ENCODE measurements around the gene WIPI1.

Gene WIPI1

DNA sequence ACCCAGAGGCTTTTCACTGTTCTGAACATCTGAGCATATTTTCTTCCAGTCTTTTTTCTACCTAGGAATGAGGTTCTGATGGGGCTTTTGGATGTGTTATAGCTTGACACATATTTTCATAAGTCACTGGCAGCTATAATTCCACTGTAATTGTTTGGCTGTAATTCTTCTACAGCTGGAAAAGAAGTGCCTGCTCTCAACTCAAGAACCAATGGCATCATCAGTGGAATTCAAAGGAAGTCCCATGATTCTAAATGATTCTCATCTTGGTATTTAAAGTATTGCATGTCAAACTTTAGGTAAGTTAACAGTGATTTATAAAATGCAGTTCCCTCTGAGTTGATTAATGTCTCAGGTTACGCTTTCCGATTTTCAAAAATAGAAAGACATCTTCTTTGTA, 16.8 kb downstream of the WIPI1 start:
- in situ Hi-C loops (cut with HindIII; ENCODE audit: low sequenced_read_pairs): no loop called here
- TF ChIP-seq, protein P1, sequence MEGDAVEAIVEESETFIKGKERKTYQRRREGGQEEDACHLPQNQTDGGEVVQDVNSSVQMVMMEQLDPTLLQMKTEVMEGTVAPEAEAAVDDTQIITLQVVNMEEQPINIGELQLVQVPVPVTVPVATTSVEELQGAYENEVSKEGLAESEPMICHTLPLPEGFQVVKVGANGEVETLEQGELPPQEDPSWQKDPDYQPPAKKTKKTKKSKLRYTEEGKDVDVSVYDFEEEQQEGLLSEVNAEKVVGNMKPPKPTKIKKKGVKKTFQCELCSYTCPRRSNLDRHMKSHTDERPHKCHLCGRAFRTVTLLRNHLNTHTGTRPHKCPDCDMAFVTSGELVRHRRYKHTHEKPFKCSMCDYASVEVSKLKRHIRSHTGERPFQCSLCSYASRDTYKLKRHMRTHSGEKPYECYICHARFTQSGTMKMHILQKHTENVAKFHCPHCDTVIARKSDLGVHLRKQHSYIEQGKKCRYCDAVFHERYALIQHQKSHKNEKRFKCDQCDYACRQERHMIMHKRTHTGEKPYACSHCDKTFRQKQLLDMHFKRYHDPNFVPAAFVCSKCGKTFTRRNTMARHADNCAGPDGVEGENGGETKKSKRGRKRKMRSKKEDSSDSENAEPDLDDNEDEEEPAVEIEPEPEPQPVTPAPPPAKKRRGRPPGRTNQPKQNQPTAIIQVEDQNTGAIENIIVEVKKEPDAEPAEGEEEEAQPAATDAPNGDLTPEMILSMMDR (IDR thresholded peaks at IDR 0.05; ENCODE audit: low read depth, low read length): no peak
- no peak overlapping the region for H3K4me3 ChIP-seq (ENCODE audit: low read depth, low read length)
- DNase-seq (ENCODE audit: low read depth, low spot score): no peak

DNA sequence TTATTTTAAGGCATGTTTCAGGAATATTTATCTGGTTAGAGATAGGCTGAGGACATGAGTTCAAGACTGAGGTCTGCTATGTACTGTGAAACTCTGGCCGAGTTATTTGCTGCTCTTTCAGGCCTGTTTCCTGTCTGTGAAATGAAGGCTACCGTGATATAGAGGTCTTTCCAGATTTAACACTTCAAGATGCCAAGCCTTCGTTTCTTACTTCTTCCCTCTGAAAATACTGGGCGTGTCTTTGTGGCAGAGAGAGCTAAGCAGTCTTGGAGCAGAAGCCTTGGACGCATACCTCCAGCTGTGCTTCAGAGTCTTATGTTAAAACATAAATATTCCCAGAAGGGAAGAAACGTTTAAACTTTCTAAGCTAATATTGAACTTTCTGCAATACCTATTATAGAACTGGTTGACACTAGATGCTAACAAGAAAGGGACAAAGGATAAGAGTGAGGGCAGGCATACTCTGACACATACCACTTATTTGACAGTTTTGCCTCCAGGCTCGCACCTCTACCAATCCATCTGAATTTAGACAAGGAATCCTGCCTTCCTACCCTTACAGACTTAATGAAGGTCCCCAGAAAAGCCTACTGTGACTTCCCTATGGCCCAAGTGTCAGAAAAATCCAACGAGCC, 17.5 kb downstream of the WIPI1 start:
- TF ChIP-seq, protein P1 (IDR thresholded peaks at IDR 0.05; ENCODE audit: low read depth, low read length): no peak
- DNase-seq (ENCODE audit: low read depth, low spot score): no peak
- no peak overlapping the region for H3K4me3 ChIP-seq (ENCODE audit: low read depth, low read length)
- in situ Hi-C loops (cut with HindIII; ENCODE audit: low sequenced_read_pairs): no loop called here

DNA sequence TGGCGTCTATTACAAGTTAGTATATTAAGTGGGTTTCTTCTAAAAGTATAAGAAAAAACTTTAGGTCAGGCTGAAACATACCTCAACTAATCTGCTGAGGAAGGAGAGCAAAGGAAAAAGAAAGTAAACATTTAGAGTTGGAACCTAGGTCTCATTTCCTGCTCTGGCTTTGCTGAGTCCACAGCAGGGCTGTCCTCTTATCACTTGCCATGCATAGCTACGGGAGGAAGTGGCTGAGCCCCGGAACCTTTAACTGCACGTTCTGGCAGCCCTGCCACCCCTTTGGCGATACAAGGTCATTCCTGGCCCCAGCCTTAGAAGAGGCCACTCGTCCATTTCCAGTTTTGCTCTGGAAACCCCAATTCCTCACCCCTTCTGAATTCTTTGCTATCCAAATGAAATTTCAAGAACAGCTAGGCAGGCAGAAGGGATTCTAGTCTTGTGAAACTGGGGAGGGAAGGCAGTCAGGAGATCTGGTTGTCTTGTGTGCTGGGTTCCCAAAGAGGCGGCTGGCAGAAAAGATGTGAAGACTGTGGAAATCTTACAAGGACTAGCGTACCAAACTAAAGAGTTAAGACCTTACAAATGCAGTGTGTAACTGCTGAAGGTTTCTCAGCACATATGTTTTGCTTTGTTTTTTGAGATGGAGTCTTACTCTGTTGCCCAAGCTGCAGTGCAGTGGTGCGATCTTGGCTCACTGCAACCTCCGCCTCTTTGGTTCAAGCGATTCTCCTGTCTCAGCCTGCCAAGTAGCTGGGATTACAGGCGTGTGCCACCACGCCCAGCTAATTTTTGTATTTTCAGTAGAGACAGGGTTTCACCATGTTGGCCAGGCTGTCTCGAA, 19.1 kb downstream of the WIPI1 start:
- DNase-seq (ENCODE audit: low read depth, low spot score): peak; percentile 16
- no peak overlapping the region for H3K4me3 ChIP-seq (ENCODE audit: low read depth, low read length)
- in situ Hi-C loops (cut with HindIII; ENCODE audit: low sequenced_read_pairs): no loop called here
- TF ChIP-seq, protein P1 (IDR thresholded peaks at IDR 0.05; ENCODE audit: low read depth, low read length): no peak

DNA sequence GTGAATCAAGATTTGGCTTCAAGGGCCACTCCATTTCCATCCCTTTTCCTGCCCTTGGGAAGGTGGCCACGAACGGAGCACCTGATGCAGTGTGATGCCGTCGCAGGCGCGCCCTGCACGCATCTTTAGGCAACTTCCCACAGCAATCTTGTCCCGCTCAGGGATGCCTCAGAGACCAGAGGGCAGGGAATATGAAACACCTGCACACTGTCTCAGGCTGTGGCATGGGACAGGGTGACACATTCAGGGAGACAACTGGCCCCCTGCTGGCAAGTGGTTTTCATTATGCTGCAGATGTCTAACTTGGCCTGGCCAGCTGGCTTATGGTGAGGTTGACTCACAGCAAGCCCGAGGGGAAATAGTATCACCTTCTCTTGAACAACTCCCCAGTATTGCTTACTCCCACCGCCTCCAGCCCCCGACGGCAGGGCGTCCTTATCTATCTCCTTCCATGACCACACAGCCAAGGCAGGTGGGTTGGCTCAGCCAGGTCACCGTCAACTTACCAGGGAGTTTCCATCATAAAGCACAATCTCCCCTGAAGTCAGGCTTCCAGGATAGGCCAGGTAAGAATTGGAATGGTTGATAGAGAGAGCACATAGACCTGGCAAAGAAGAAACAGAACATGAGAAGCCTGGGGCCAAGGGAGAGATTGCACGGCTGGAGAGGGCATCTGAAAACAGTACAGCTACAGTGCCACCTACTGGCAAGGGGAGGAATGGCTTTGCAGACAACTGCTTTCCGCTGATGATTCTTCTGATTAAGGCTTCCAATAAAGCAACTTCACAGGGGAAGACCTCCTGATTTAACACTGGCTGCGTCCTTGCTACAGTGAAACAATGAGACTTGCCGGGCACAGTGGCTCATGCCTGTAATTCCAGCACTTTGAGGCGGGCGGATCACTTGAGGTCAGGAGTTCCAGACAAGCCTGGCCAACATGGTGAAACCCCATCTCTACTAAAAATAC, 21.1 kb downstream of the WIPI1 start:
- TF ChIP-seq, protein P1 (IDR thresholded peaks at IDR 0.05; ENCODE audit: low read depth, low read length): peak; percentile 97
- in situ Hi-C loops (cut with HindIII; ENCODE audit: low sequenced_read_pairs): no loop called here

DNA sequence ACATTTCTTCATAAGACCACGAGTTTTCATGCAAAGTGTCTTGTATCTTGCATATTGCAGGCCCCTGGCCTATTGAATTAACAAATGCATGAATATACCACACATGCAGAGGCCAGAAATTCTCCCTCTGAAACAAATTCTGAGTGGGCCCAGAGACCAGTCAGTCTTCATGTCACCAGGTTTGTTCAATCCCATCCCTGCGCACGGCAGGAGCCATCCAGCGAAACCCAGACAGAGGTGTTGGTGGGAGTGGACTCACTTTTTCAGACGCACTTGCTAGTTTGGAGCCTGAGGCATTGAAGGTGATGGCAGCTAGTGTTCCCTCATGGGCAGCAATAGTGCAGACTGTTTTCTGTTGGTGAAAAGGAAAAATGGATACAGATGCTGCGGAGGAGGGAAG, 21.9 kb downstream of the WIPI1 start:
- DNase-seq (ENCODE audit: low read depth, low spot score): no peak
- in situ Hi-C loops (cut with HindIII; ENCODE audit: low sequenced_read_pairs): no loop called here
- TF ChIP-seq, protein P1 (IDR thresholded peaks at IDR 0.05; ENCODE audit: low read depth, low read length): no peak
- H3K4me3 ChIP-seq (ENCODE audit: low read depth, low read length): no peak overlapping the region

More for the DNA sequence above, 21.1 kb downstream of the WIPI1 start:
- no peak overlapping the region for H3K4me3 ChIP-seq (ENCODE audit: low read depth, low read length)
- DNase-seq (ENCODE audit: low read depth, low spot score): peak; percentile 71

DNA sequence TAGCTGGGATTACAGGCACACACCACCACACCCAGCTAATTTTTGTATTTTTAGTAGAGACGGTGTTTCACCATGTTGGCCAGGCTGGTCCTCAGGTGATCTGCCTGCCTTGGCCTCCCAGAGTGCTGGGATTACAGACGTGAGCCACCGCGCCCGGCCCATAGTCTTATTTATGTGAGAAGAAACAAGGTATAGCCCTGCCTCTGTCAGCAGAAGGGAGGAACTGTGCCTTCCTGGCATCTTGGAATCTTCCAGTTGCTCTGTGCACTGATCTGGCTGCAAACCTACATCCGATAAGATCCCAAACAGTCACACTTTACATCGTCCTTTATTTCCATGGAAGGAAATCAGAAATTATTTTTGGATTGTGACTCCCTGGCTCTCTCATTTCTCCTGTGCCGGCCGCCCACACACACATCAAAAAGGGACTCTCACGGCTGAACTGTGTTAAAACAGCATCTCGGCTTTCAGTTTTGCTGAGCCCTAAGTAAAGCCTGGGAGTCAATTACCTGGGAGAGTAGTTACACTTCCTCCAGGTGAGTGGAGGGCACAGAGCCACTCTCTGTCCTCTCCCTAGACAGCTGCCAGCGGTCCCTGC, 23.3 kb downstream of the WIPI1 start:
- H3K4me3 ChIP-seq (ENCODE audit: low read depth, low read length): no peak overlapping the region
- TF ChIP-seq, protein P1 (IDR thresholded peaks at IDR 0.05; ENCODE audit: low read depth, low read length): no peak
- DNase-seq (ENCODE audit: low read depth, low spot score): no peak
- in situ Hi-C loops (cut with HindIII; ENCODE audit: low sequenced_read_pairs): no loop called here

All from astrocyte of the spinal cord (primary cell).